Prostate gland (tissue), 2 donors: Measurements from ENCODE around the gene MMP15. TPM values are rescaled to one million over a fixed set of nuclear protein-coding genes. Genes with fewer than 3 reads are reported as not detected.

Source experiments
- DNase-seq: peaks from one replicate; pipeline ENCODE4 v3.0.0-alpha.2; 2019; ENCODE audit warnings: low spot score
- H3K27ac ChIP-seq, 2 donors: fragments of 200-600 bp; sonication (generic); 2 replicates each; pipeline ENCODE4 v1.5.1; 2017 to 2019
- H3K27me3 ChIP-seq: fragments of 200-600 bp; sonication (generic); replicated peaks from 2 replicates; pipeline ENCODE4 v1.5.1; 2019; ENCODE audit not compliant: insufficient read depth
- H3K36me3 ChIP-seq, 2 donors: fragments of 200-600 bp; sonication (generic); 1 replicate in 1 of 2; 2 replicates in 1 of 2; pipeline versions ENCODE4 v1.5.1 to v1.8.1; 2017 to 2019
- H3K4me1 ChIP-seq: fragments of 200-600 bp; sonication (generic); replicated peaks from 2 replicates; pipeline ENCODE4 v1.5.1; 2019
- H3K4me3 ChIP-seq, 2 donors: fragments of 200-600 bp; sonication (generic); 2 replicates each; pipeline ENCODE4 v1.5.1; 2017 to 2019
- H3K9me3 ChIP-seq: fragments of 200-600 bp; sonication (generic); 2 replicates; pipeline ENCODE4 v1.5.1; 2017
- POLR2A ChIP-seq: fragments of 450-650 bp; IDR thresholded peaks from one replicate; pipeline ENCODE4 v1.6.1; 2016; ENCODE audit warnings: antibody characterized with exemption, mild to moderate bottlenecking
- POLR2AphosphoS5 ChIP-seq: sonication (generic); formaldehyde crosslinking; IDR thresholded peaks from one replicate; pipeline ENCODE4 v1.6.1; 2017; ENCODE audit warnings: antibody characterized with exemption
- WGBS: methylation state at CpG from one replicate; pipeline ENCODE4 v1.1.5; 2018; 5-methylcytosine and 5-hydroxymethylcytosine counted together
- intact Hi-C: fragments of 100-400 bp; cut with DNase I; formaldehyde crosslinking; loops from one replicate; pipeline ENCODE4 v1.14.2; 2022
- total RNA-seq, 2 donors: library from RNA; depleted of rRNA; stranded (reverse); fragments of >200 nt; gene quantifications; one replicate each; pipeline ENCODE4 v1.1.0, GENCODE V29; 2016
- TF ChIP-seq, protein P1 (sequence below), 4 experiments: fragments of 200-600 bp in 2 of 4; fragments of 450-650 bp in 2 of 4; sonication (generic) in 2 of 4; IDR thresholded peaks; 1 replicate in 3 of 4; 2 replicates in 1 of 4; pipeline ENCODE4 v1.5.1; 2016 to 2019; ENCODE audit warnings: antibody characterized with exemption in 4 of 4, mild to moderate bottlenecking in 2 of 4, moderate library complexity in 2 of 4

MMP15 gene
- total RNA-seq, 2 donors from 2014 or later, result 8.0 to 232 TPM

DNA sequence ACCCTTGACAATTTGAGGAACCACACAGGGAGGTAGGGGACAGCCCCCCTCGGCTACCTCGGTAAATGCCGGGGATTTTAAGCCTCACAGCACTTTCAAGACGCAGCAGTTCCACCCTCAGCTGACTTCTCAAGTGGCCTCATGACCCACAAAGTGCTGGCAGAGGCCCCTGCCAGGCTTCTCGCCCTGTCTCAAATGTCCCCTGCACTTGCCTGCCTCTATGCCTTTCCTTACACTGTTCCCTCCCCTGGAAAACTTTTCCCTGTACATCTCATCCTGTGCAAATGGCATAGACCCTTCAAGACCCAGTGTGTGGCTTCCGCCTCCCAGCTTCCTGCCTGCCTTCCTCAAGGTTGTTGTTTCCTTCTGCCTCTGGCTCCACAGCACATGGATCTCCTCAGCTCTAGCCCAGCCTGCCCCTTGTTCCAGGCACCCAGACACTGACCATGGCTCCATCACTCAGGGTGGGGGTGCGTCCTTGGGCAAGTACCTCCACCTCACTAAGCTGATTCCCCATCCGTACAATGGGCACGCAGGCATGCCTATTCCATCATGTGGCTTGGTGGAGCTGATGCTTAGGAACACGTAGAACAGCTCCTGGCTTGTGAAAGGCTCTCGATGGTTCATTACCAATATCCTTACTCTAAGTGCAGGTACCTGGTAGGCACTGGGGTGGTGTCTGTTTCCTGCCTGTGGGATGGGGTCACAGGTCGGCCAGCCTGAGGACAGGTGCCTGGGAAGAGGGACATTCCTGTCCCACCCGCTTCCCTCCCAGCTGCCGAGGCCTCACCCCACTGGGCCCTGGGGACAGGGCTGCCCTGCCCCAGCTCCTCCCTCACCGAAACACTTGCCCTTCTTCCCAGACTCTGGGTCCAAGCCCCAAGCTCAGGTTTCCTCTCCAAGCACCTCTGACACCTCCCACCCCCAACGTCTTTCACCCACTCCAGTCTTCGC, 24.0 kb downstream of the MMP15 start:
- DNase-seq, result no peak
- Histone ChIP-seq H3K27me3 (no peaks in the 10 kb centered on the region), H3K4me1 (no peaks in the 10 kb centered on the region), H3K4me3 (no peak overlapping the region), H3K9me3 (no peaks in the 10 kb centered on the region), H3K36me3 (no peaks in the 10 kb centered on the region), H3K27ac (no peak overlapping the region)
- no peak for TF ChIP-seq POLR2A
- TF ChIP-seq, protein P1, sequence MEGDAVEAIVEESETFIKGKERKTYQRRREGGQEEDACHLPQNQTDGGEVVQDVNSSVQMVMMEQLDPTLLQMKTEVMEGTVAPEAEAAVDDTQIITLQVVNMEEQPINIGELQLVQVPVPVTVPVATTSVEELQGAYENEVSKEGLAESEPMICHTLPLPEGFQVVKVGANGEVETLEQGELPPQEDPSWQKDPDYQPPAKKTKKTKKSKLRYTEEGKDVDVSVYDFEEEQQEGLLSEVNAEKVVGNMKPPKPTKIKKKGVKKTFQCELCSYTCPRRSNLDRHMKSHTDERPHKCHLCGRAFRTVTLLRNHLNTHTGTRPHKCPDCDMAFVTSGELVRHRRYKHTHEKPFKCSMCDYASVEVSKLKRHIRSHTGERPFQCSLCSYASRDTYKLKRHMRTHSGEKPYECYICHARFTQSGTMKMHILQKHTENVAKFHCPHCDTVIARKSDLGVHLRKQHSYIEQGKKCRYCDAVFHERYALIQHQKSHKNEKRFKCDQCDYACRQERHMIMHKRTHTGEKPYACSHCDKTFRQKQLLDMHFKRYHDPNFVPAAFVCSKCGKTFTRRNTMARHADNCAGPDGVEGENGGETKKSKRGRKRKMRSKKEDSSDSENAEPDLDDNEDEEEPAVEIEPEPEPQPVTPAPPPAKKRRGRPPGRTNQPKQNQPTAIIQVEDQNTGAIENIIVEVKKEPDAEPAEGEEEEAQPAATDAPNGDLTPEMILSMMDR (IDR thresholded peaks at IDR 0.05), result no peak
- no peak for TF ChIP-seq POLR2AphosphoS5
- 83% methylated on average over 17 of the region's 17 CpGs for WGBS
- intact Hi-C loops, result no loop called here

GRCh38 chr16:58051296-58051695, 25.7 kb downstream of the MMP15 start:
- DNase-seq, result no peak
- H3K9me3 ChIP-seq, result no peaks in the 10 kb centered on the region
- WGBS, result 73% methylated on average over 2 of the region's 2 CpGs
- TF ChIP-seq, protein P1 (IDR thresholded peaks at IDR 0.05), result no peak
- TF ChIP-seq POLR2AphosphoS5 (no peak), POLR2A (no peak)
- no peak overlapping the region for H3K4me3 ChIP-seq
- no peaks in the 10 kb centered on the region for H3K4me1 ChIP-seq
- no peak overlapping the region for H3K27ac ChIP-seq
- H3K36me3 ChIP-seq, result no peaks in the 10 kb centered on the region
- no peaks in the 10 kb centered on the region for H3K27me3 ChIP-seq
- intact Hi-C loops, result no loop called here

DNA sequence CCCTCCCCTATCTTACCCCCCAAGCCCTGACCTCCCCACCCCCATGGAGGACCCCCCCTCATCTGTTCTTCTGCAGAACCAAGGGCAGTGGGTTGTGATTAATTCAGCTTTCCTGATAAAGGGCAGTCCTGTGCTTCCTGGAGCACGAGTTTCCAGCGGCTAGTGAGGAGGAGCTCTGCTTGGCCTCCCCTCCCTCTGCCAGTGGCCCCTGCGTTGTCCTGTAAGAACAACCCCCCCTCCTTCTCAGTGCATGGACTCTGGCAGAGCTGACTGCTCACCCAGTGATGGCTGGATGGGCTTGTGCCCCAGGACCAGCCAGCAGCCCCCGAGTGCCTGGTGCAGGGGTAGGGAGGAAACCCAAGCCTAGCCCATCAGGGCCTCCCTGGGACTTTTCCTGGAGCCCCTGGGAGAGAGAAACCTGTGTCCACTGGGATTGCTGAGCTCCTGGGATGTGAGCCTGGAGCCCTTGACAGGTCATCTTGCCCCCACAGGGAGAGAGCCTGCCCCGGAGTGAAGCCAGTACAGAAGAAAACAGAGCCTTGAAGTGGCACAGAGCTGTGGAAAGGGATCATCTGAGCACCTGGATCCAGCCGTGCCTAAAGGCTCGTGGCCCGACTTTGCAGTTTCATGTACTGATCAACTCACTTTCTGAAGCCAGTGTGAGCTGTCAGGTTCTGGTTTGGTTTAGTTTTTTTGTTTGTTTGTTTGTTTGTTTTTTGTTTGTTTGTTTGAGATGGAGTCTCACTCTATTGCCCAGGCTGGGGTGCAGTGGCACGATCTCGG, 26.5 kb downstream of the MMP15 start:
- H3K4me1 ChIP-seq, result no peaks in the 10 kb centered on the region
- intact Hi-C loops, result no loop called here
- no peaks in the 10 kb centered on the region for H3K27me3 ChIP-seq
- H3K36me3 ChIP-seq, result no peaks in the 10 kb centered on the region
- WGBS, result 78% methylated on average over 10 of the region's 10 CpGs
- H3K4me3 ChIP-seq, result no peak overlapping the region
- no peaks in the 10 kb centered on the region for H3K9me3 ChIP-seq
- DNase-seq, result no peak
- H3K27ac ChIP-seq, result no peak overlapping the region
- TF ChIP-seq POLR2A (no peak), POLR2AphosphoS5 (no peak)
- TF ChIP-seq, protein P1 (IDR thresholded peaks at IDR 0.05), result no peak

GRCh38 chr16:58053682-58054005, 28.1 kb downstream of the MMP15 start:
- Histone ChIP-seq H3K27me3 (no peaks in the 10 kb centered on the region), H3K27ac (no peak overlapping the region), H3K4me3 (no peak overlapping the region), H3K36me3 (no peaks in the 10 kb centered on the region), H3K4me1 (no peaks in the 10 kb centered on the region), H3K9me3 (no peaks in the 10 kb centered on the region)
- intact Hi-C loops, result no loop called here
- WGBS, result 93% methylated on average over 5 of the region's 5 CpGs
- no peak for TF ChIP-seq POLR2A
- TF ChIP-seq POLR2AphosphoS5, result no peak
- TF ChIP-seq, protein P1 (IDR thresholded peaks at IDR 0.05), result no peak
- DNase-seq, result no peak
